HCT116 (cell line): ENCODE data around the gene FSTL4.

Experiments
- ATF3 ChIP-seq: IDR thresholded peaks from 2 replicates; pipeline ENCODE4 v1.6.1; 2012
- CEBPB ChIP-seq: IDR thresholded peaks from 2 replicates; pipeline ENCODE4 v1.6.1; 2012; ENCODE audit warnings: low read depth
- CTCF ChIP-seq, 3 experiments: fragments of 200-600 bp in 1 of 3; sonication (generic) in 1 of 3; IDR thresholded peaks in 2 of 3; conservative IDR thresholded peaks in 1 of 3; 2 replicates each; pipeline ENCODE4 v1.5.1; 2012 to 2017; ENCODE audit warnings: low read depth in 2 of 3, low read length in 2 of 3, antibody characterized with exemption in 1 of 3, borderline replicate concordance in 1 of 3, control low read depth in 1 of 3, mild to moderate bottlenecking in 1 of 3, mixed read lengths in 1 of 3, mixed run types in 1 of 3, moderate library complexity in 1 of 3; ENCODE audit not compliant: insufficient read depth in 1 of 3
- EZH2 ChIP-seq: fragments of 200-600 bp; sonication (generic); IDR thresholded peaks from 2 replicates; pipeline ENCODE4 v1.6.1; 2017; ENCODE audit warnings: antibody characterized with exemption, mixed run types
- EZH2phosphoT487 ChIP-seq: fragments of 200-600 bp; IDR thresholded peaks from 2 replicates; pipeline ENCODE4 v1.6.1; 2018; ENCODE audit warnings: antibody characterized with exemption, borderline replicate concordance
- JUND ChIP-seq: IDR thresholded peaks from 2 replicates; pipeline ENCODE4 v1.6.1; 2012
- POLR2A ChIP-seq: IDR thresholded peaks from 2 replicates; pipeline ENCODE4 v1.7.0; 2011; ENCODE audit warnings: borderline replicate concordance; ENCODE audit not compliant: insufficient read depth, insufficient read length; ENCODE audit errors: extremely low read depth
- POLR2AphosphoS5 ChIP-seq: IDR thresholded peaks from 2 replicates; pipeline ENCODE4 v1.6.1; 2011; ENCODE audit warnings: mild to moderate bottlenecking, low read depth, low read length, moderate library complexity
- RAD21 ChIP-seq: IDR thresholded peaks from 2 replicates; pipeline ENCODE4 v1.6.1; 2012; ENCODE audit warnings: low read depth, mild to moderate bottlenecking
- REST ChIP-seq: IDR thresholded peaks from 2 replicates; pipeline ENCODE4 v1.6.1; 2012; ENCODE audit warnings: low read depth
- SIN3A ChIP-seq: IDR thresholded peaks from 2 replicates; pipeline ENCODE4 v1.6.1; 2012; ENCODE audit warnings: low read depth
- SRF ChIP-seq: IDR thresholded peaks from 2 replicates; pipeline ENCODE4 v1.6.1; 2012; ENCODE audit warnings: low read depth
- ZNF274 ChIP-seq: fragments of 200-500 bp; sonication (Bioruptor generic); IDR thresholded peaks from 2 replicates; pipeline ENCODE4 v1.6.1; 2014; ENCODE audit warnings: mild to moderate bottlenecking, low read depth, low read length, inconsistent platforms
- TF ChIP-seq, protein P1 (sequence below): IDR thresholded peaks from 2 replicates; pipeline ENCODE4 v1.6.1; 2011; ENCODE audit warnings: mild to moderate bottlenecking, low read length, moderate library complexity; ENCODE audit not compliant: insufficient replicate concordance; ENCODE audit errors: extremely low read depth

- TF ChIP-seq RAD21 (no peak), JUND (no peak), POLR2AphosphoS5 (no peak), REST (no peak), CEBPB (no peak), CTCF (IDR thresholded peaks at IDR 0.05 in 2 of 3, conservative IDR thresholded peaks at IDR 0.05 in 1 of 3; ENCODE audit: borderline replicate concordance in 1 of 3, insufficient read depth in 1 of 3, low read depth in 2 of 3, low read length in 2 of 3) (no peak), POLR2A (no peak), EZH2phosphoT487 (no peak), EZH2 (no peak), SRF (no peak), ATF3 (no peak), ZNF274 (no peak), SIN3A (no peak)
- TF ChIP-seq, protein P1, sequence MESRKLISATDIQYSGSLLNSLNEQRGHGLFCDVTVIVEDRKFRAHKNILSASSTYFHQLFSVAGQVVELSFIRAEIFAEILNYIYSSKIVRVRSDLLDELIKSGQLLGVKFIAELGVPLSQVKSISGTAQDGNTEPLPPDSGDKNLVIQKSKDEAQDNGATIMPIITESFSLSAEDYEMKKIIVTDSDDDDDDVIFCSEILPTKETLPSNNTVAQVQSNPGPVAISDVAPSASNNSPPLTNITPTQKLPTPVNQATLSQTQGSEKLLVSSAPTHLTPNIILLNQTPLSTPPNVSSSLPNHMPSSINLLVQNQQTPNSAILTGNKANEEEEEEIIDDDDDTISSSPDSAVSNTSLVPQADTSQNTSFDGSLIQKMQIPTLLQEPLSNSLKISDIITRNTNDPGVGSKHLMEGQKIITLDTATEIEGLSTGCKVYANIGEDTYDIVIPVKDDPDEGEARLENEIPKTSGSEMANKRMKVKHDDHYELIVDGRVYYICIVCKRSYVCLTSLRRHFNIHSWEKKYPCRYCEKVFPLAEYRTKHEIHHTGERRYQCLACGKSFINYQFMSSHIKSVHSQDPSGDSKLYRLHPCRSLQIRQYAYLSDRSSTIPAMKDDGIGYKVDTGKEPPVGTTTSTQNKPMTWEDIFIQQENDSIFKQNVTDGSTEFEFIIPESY = no peak
Measured at GRCh38 chr5:133455676-133456075, 156.7 kb downstream of the FSTL4 start.
